K562 (cell line): ENCODE measurements around the gene HBP1. TPM values are rescaled to one million over a fixed set of nuclear protein-coding genes. Genes with fewer than 3 reads are reported as not detected.
A peak's percentile ranks its signal among the peaks of the same experiment; 100 is the strongest.

ENCODE experiments used
- ATAC-seq: fragments of 200-7000 bp; cut with Tn5 transposase; 3 replicates; pipeline ENCODE4 v1.9.1; 2020; ENCODE audit warnings: moderate library complexity
- BruUV-seq: library from RNA; stranded (reverse); fragments of 400-500 nt; replicated peaks from 2 replicates; lab custom pipeline; 2021; lab: Mats Ljungman, UMichigan
- CTCF ChIA-PET: fragments of 300-600 bp; formaldehyde crosslinking; extraction: SDS; loops from one replicate; lab custom pipeline; 2021; ENCODE audit warnings: low intra/inter-chr PET ratio; lab: Yijun Ruan, JAX
- POLR2A ChIA-PET: fragments of 300-600, 350-650 bp; sonication (Branson Sonifier 250); formaldehyde crosslinking; extraction: SDS; loops from one replicate; lab custom pipeline; 2021; ENCODE audit warnings: antibody characterized with exemption, inconsistent platforms; lab: Yijun Ruan, JAX
- DNase-seq, 4 experiments: peaks; one replicate each; pipeline versions ENCODE4 v3.0.0 to v3.0.0-alpha.2; 2011 to 2018; ENCODE audit warnings: low spot score in 3 of 4, mixed read lengths in 3 of 4; ENCODE audit errors: extremely low read depth in 1 of 4
- FAIRE-seq: peaks from 2 replicates; lab custom pipeline; 2011; peaks lifted over from hg19 to GRCh38; lab: Jason Lieb, UNC
- H2AFZ ChIP-seq: 2 replicates; pipeline ENCODE4 v1.6.0; 2011; ENCODE audit warnings: low read depth, low read length, control low read depth, inconsistent platforms
- H3K27ac ChIP-seq: fragments of 200-600 bp; 3 replicates; pipeline ENCODE4 v1.8.0; 2011; ENCODE audit warnings: low read depth, mild to moderate bottlenecking, control low read depth, inconsistent platforms, low read length, moderate library complexity, mixed read lengths; ENCODE audit errors: extremely low read depth
- H3K27me3 ChIP-seq, 2 experiments: fragments of 300-600 bp in 1 of 2; 2 replicates in 1 of 2; 3 replicates in 1 of 2; pipeline versions ENCODE4 v1.6.0 to v1.8.0; 2011; ENCODE audit warnings: inconsistent platforms in 2 of 2, low read length in 2 of 2, mild to moderate bottlenecking in 1 of 2, mixed read lengths in 1 of 2, moderate library complexity in 1 of 2; ENCODE audit not compliant: control insufficient read depth in 2 of 2, insufficient read depth in 2 of 2
- H3K36me3 ChIP-seq: fragments of 300-600 bp; 3 replicates; pipeline ENCODE4 v1.8.0; 2011; ENCODE audit warnings: mild to moderate bottlenecking, low read length, inconsistent platforms; ENCODE audit not compliant: control insufficient read depth, insufficient read depth
- H3K4me1 ChIP-seq, 2 experiments: fragments of 200-600 bp in 1 of 2; replicated peaks in 1 of 2; 2 replicates in 1 of 2; 3 replicates in 1 of 2; pipeline versions ENCODE4 v1.5.1 to v1.8.0; 2011; ENCODE audit warnings: inconsistent platforms in 2 of 2, low read length in 2 of 2, mild to moderate bottlenecking in 1 of 2, mixed read lengths in 1 of 2, moderate library complexity in 1 of 2; ENCODE audit not compliant: control insufficient read depth in 2 of 2, insufficient read depth in 2 of 2
- H3K4me2 ChIP-seq: 2 replicates; pipeline ENCODE4 v1.6.1; 2011; ENCODE audit warnings: low read length, control low read depth, inconsistent platforms, mixed read lengths; ENCODE audit not compliant: insufficient read depth
- H3K4me3 ChIP-seq: fragments of 200-600 bp; sonication (generic), shearing (Covaris generic); 2 replicates; pipeline ENCODE4 v1.5.1; 2016; ENCODE audit warnings: control low read depth, inconsistent platforms
- H3K79me2 ChIP-seq: fragments of 200-600 bp; 3 replicates; pipeline ENCODE4 v1.8.0; 2011; ENCODE audit warnings: low read length, inconsistent platforms; ENCODE audit not compliant: control insufficient read depth, insufficient read depth
- H3K9ac ChIP-seq, 2 experiments: 2 replicates each; pipeline versions ENCODE4 v1.6.0 to v1.6.1; 2011; ENCODE audit warnings: low read depth in 2 of 2, low read length in 2 of 2, control low read depth in 1 of 2, inconsistent platforms in 1 of 2, mild to moderate bottlenecking in 1 of 2, mixed read lengths in 1 of 2; ENCODE audit not compliant: insufficient read depth in 1 of 2
- H3K9me1 ChIP-seq: one replicate; pipeline ENCODE4 v1.6.0; 2011; ENCODE audit warnings: inconsistent platforms, mild to moderate bottlenecking, low read length, moderate library complexity; ENCODE audit not compliant: control insufficient read depth, insufficient read depth
- H3K9me3 ChIP-seq: replicated peaks from 2 replicates; pipeline ENCODE4 v1.5.1; 2011; ENCODE audit warnings: low read depth, low read length, inconsistent platforms; ENCODE audit not compliant: control insufficient read depth, insufficient read depth
- H4K20me1 ChIP-seq: replicated peaks from 2 replicates; pipeline ENCODE4 v1.6.1; 2011; ENCODE audit warnings: low read length, inconsistent platforms, mixed read lengths; ENCODE audit not compliant: control insufficient read depth, insufficient read depth
- HMGN3 ChIP-seq: IDR thresholded peaks from 2 replicates; pipeline ENCODE4 v1.6.1; 2011; ENCODE audit warnings: borderline replicate concordance, low read depth, mild to moderate bottlenecking, mixed read lengths, low read length; ENCODE audit not compliant: insufficient read length; ENCODE audit errors: extremely low read depth
- HNRNPK ChIP-seq: fragments of 200-400 bp; formaldehyde crosslinking; IDR thresholded peaks from one replicate; pipeline ENCODE4 v1.6.1; 2018; ENCODE audit warnings: mild to moderate bottlenecking, low read depth, low read length; ENCODE audit not compliant: poor library complexity, severe bottlenecking
- KHSRP ChIP-seq: fragments of 450-650 bp; IDR thresholded peaks from 2 replicates; pipeline ENCODE4 v1.6.1; 2017
- POLR2A ChIP-seq: fragments of 450-650 bp; conservative IDR thresholded peaks from 2 replicates; pipeline ENCODE4 v1.6.1; 2016
- POLR2H ChIP-seq: IDR thresholded peaks from 2 replicates; pipeline ENCODE4 v1.6.1; 2016; ENCODE audit warnings: missing genetic modification characterization, low read depth, mild to moderate bottlenecking, control low read depth, missing compliant biosample characterization, moderate library complexity
- RAD21 ChIP-seq, 2 experiments: fragments of 250-450 bp in 1 of 2; fragments of 450-650 bp in 1 of 2; sonication (Bioruptor Pico) in 1 of 2; formaldehyde crosslinking in 1 of 2; IDR thresholded peaks in 1 of 2; conservative IDR thresholded peaks in 1 of 2; 2 replicates each; pipeline versions ENCODE4 v1.4.0 to v1.8.0; 2020 to 2022; ENCODE audit warnings: mild to moderate bottlenecking in 2 of 2, moderate library complexity in 1 of 2
- RBM22 ChIP-seq: fragments of 200-400 bp; formaldehyde crosslinking; IDR thresholded peaks from 2 replicates; pipeline ENCODE4 v1.6.1; 2018; ENCODE audit warnings: low read length, low read depth; ENCODE audit not compliant: poor library complexity, severe bottlenecking
- WGBS: fragments of 100-300 bp; shearing (Covaris generic); methylation state at CpG from one replicate; pipeline ENCODE4 v1.1.6; 2016; ENCODE audit warnings: low coverage, mixed read lengths; ENCODE audit not compliant: insufficient coverage; ENCODE audit errors: missing lambda C conversion rate; 5-methylcytosine and 5-hydroxymethylcytosine counted together
- in situ Hi-C: fragments of 300-500 bp; cut with MboI; formaldehyde crosslinking; loops from 4 replicates; pipeline ENCODE4 v1.15.0; 2018; ENCODE audit warnings: inconsistent platforms, mixed read lengths
- intact Hi-C: fragments of 100-400 bp; cut with micrococcal nuclease; formaldehyde crosslinking; loops from 2 replicates; pipeline ENCODE4 v1.14.2; 2022
- polyA plus RNA-seq, 8 experiments: library from polyadenylated mRNA; depleted of rRNA in 4 of 8; stranded (reverse) in 5 of 8; unstranded in 3 of 8; fragments of >200 nt; fragmentation: Nextera tagmentation in 2 of 8; fragmentation: Illumina TruSeq in 1 of 8; extraction: Ambion mirVana in 2 of 8; extraction: Trizol in 1 of 8; gene quantifications; 2 replicates each; pipeline versions ENCODE4 v1.2.1 to v1.2.3, GENCODE V29; 2011 to 2014; ENCODE audit warnings: inconsistent platforms in 1 of 8, missing spikeins in 1 of 8
- total RNA-seq, 7 experiments: library from RNA; depleted of rRNA in 6 of 7; stranded (reverse); fragments of >200 nt in 6 of 7; fragmentation: Illumina TruSeq in 2 of 7; extraction: Trizol in 2 of 7; gene quantifications; 2 replicates each; pipeline versions ENCODE4 v1.2.1 to v1.2.3, GENCODE V29; 2011 to 2021; ENCODE audit warnings: low replicate concordance in 1 of 7
- TF ChIP-seq, protein P1 (sequence below), 3 experiments: IDR thresholded peaks in 2 of 3; conservative IDR thresholded peaks in 1 of 3; 2 replicates each; pipeline ENCODE4 v1.5.1; 2011 to 2012; ENCODE audit warnings: low read length in 3 of 3, mild to moderate bottlenecking in 3 of 3, control low read depth in 2 of 3, improper control_type of control experiment in 1 of 3, inconsistent platforms in 1 of 3, low read depth in 1 of 3, mixed read lengths in 1 of 3, moderate library complexity in 1 of 3; ENCODE audit not compliant: insufficient read depth in 2 of 3

HBP1 gene
- total and polyA plus RNA-seq, 9 of the 15 experiments (the other 6 are each of a cell fraction or from before 2014, with no cell fraction given) = 18.7 to 59.9 (median 27.0) TPM

DNA sequence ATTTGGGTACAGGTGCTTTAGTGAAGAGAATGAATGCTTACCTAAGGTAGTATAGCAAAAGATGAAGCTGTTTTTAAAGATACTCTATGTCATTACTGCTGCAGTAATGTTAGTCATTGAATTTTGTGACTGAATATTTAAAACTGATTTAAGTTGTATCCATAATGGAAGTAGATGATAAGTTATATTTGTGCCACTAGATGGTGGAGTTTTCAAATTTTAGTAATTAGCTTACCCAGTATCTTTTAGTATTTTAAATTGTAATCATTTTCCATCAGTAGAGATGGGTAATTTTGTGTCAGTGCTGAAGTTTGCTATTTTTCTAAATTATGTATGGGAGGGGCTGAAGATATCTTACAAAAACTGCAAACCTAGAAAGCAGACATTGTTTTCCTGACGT lies 25.2 kb downstream of the HBP1 start:
- BruUV-seq = no TSS peak
- POLR2A ChIA-PET = interaction anchor here (1.0 to 2.4 kb wide), 11 partner anchors 9 to 639 kb away, joined by 3 to 15 read pairs (median 3); partner anchors contain the start of gene HBP1
- no peak overlapping the region for H2AFZ ChIP-seq
- H3K27ac ChIP-seq = no peak overlapping the region
- ATAC-seq (no peak), FAIRE-seq (no peak), DNase-seq (no peak)
- no peaks in the 10 kb centered on the region for H3K9me1 ChIP-seq
- TF ChIP-seq KHSRP (no peak), HNRNPK (no peak), HMGN3 (no peak), RBM22 (peak; percentile 82), POLR2A (0 out of 2 replicates have a peak, but pooled peaks have one; percentile 36), POLR2H (peak; percentile 32; the same call in 1 of the 2 replicates), RAD21 (CRISPR knock-in tag; conservative IDR thresholded peaks at IDR 0.05 in 1 of 2, IDR thresholded peaks at IDR 0.05 in 1 of 2) (peak in 1 of 2 experiments; percentile 28; a peak in 2 of 4 replicates)
- TF ChIP-seq, protein P1, sequence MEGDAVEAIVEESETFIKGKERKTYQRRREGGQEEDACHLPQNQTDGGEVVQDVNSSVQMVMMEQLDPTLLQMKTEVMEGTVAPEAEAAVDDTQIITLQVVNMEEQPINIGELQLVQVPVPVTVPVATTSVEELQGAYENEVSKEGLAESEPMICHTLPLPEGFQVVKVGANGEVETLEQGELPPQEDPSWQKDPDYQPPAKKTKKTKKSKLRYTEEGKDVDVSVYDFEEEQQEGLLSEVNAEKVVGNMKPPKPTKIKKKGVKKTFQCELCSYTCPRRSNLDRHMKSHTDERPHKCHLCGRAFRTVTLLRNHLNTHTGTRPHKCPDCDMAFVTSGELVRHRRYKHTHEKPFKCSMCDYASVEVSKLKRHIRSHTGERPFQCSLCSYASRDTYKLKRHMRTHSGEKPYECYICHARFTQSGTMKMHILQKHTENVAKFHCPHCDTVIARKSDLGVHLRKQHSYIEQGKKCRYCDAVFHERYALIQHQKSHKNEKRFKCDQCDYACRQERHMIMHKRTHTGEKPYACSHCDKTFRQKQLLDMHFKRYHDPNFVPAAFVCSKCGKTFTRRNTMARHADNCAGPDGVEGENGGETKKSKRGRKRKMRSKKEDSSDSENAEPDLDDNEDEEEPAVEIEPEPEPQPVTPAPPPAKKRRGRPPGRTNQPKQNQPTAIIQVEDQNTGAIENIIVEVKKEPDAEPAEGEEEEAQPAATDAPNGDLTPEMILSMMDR (IDR thresholded peaks at IDR 0.05 in 2 of 3, conservative IDR thresholded peaks at IDR 0.05 in 1 of 3; ENCODE audit: insufficient read depth in 2 of 3, low read depth in 1 of 3, low read length in 3 of 3) = peak in 1 of 3 experiments; percentile 24; a peak in 1 of 6 replicates
- H3K4me1 ChIP-seq = no peaks in the 10 kb centered on the region
- H3K79me2 ChIP-seq = no peaks in the 10 kb centered on the region
- WGBS = 86% methylated on average over 1 of the region's 1 CpG
- no peaks in the 10 kb centered on the region for H3K9me3 ChIP-seq
- no peaks in the 10 kb centered on the region for H3K27me3 ChIP-seq
- no peak overlapping the region for H3K9ac ChIP-seq
- intact Hi-C loops = no loop called here
- in situ Hi-C loops = loop anchor here (10.0 kb wide), 1 partner anchor 531 kb away; no protein-coding TSS in a partner anchor
- H4K20me1 ChIP-seq = no peaks in the 10 kb centered on the region
- no peak overlapping the region for H3K4me3 ChIP-seq
- peaks cover 50% of the 10 kb centered on the region for H3K36me3 ChIP-seq
- no peak overlapping the region for H3K4me2 ChIP-seq
- CTCF ChIA-PET = no interaction called here
